ENCODE results near the gene CFC1. TPM values are rescaled to one million over a fixed set of nuclear protein-coding genes. Genes with fewer than 3 reads are reported as not detected.
"Not testable (repeated sequence)": the region's sequence is repeated elsewhere in the genome, so short reads cannot be mapped to it uniquely, and the experiment has no call there.

CFC1 gene
- total RNA-seq, 1 experiment from 2014 or later, result not detected

GRCh38 chr2:130543785-130544528 lies 55.4 kb downstream of the CFC1 start:
- H3K9me3 ChIP-seq; BruUV-seq (replicated peaks); H3K4me1 Mint-ChIP-seq (ENCODE audit: low read depth, unreplicated experiment); H3K36me3 Mint-ChIP-seq (ENCODE audit: insufficient read depth, unreplicated experiment); H3K36me3 ChIP-seq (ENCODE audit: control insufficient read depth, insufficient read depth, low read length); POLR2A ChIA-PET; H3K9me3 Mint-ChIP-seq (ENCODE audit: unreplicated experiment); H3K27me3 ChIP-seq (replicated peaks; ENCODE audit: control insufficient read depth, insufficient read depth, low read length); DNase-seq; H3K4me1 ChIP-seq; CTCF ChIA-PET; H3K27me3 Mint-ChIP-seq (ENCODE audit: insufficient read depth, unreplicated experiment); intact Hi-C loops (cut with micrococcal nuclease; ENCODE audit: unreplicated experiment); H3K4me3 Mint-ChIP-seq (ENCODE audit: unreplicated experiment); H3K27ac Mint-ChIP-seq (ENCODE audit: unreplicated experiment); H3K4me3 ChIP-seq (ENCODE audit: low read depth, low read length): not testable (repeated sequence)

- DNase-seq; H3K27me3 Mint-ChIP-seq (ENCODE audit: insufficient read depth, unreplicated experiment); CTCF ChIA-PET; H3K4me3 Mint-ChIP-seq (ENCODE audit: unreplicated experiment); H3K4me1 Mint-ChIP-seq (ENCODE audit: low read depth, unreplicated experiment); H3K27me3 ChIP-seq (replicated peaks; ENCODE audit: control insufficient read depth, insufficient read depth, low read length); H3K4me3 ChIP-seq (ENCODE audit: low read depth, low read length); BruUV-seq (replicated peaks); H3K4me1 ChIP-seq; H3K36me3 ChIP-seq (ENCODE audit: control insufficient read depth, insufficient read depth, low read length); H3K27ac Mint-ChIP-seq (ENCODE audit: unreplicated experiment); H3K36me3 Mint-ChIP-seq (ENCODE audit: insufficient read depth, unreplicated experiment); intact Hi-C loops (cut with micrococcal nuclease; ENCODE audit: unreplicated experiment); POLR2A ChIA-PET; H3K9me3 Mint-ChIP-seq (ENCODE audit: unreplicated experiment); H3K9me3 ChIP-seq: not testable (repeated sequence)
Measured at GRCh38 chr2:130542789-130543188, 56.6 kb downstream of the CFC1 start.

Other genes with a start within 250 kb of the CFC1 start
- 46.5 and 51.0 TPM in 2 replicates for gene PTPN18, start 243.5 kb downstream of the CFC1 start, total RNA-seq (2022)
- 7.0 and 7.3 TPM in 2 replicates for gene POTEI, start 90.2 kb downstream of the CFC1 start, total RNA-seq (2022)
- not detected in 2 replicates for gene CFC1B, start 78.4 kb downstream of the CFC1 start, total RNA-seq (2022)
- not detected in 2 replicates for gene POTEJ, start 11.9 kb upstream of the CFC1 start, total RNA-seq (2022)
- gene GPR148, start 129.5 kb upstream of the CFC1 start, total RNA-seq (2022), result not detected in 2 replicates
- 0.79 TPM in 2 replicates for gene AMER3, start 156.0 kb upstream of the CFC1 start, total RNA-seq (2022)
- 1.8 and 2.8 TPM in 2 replicates for gene ARHGEF4, start 237.3 kb upstream of the CFC1 start, total RNA-seq (2022)

All from Caco-2 (cell line).